Endothelial cell of umbilical vein (primary cell): Measurements from ENCODE around the gene SPG7.

ENCODE experiments used
- MAX ChIP-seq: IDR thresholded peaks from 2 replicates; pipeline ENCODE4 v1.6.1; 2011; ENCODE audit not compliant: insufficient read depth, insufficient read length
- POLR2AphosphoS5 ChIP-seq: IDR thresholded peaks from 2 replicates; pipeline ENCODE4 v1.6.1; 2012; ENCODE audit warnings: low read depth, mild to moderate bottlenecking, control low read depth, low read length, moderate library complexity; ENCODE audit not compliant: insufficient read depth

DNA sequence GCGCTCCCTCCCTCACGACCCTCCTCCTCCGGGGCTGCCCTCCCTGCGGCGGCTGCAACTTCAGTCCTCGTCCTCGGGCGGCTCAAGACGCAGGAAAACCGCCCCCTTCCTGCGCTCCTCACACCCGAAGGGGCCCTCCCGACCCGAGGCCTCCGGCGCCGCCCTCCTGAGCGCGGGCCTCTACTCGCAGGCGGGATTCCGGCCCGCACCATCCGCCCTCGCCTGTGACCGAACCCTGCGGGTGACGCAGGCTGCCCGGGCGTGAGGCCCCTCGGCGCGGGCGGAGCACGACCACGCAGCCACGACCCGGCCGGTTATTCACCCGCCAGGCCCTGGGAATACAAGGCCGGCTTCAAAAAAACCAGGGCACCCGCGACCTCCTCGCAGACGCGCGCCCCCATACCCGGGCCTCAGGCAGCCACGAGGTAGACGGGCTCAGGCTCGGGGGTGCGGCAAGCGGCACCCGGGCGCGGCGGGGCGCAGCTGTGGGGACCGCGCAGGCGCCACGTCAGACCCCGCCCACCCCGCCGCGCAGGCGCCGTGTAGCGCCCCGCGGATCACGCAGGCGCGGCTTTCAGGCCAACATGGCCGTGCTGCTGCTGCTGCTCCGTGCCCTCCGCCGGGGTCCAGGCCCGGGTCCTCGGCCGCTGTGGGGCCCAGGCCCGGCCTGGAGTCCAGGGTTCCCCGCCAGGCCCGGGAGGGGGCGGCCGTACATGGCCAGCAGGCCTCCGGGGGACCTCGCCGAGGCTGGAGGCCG is at the start of gene SPG7:
- TF ChIP-seq POLR2AphosphoS5 (peak; percentile 92), MAX (no peak)
